Astrocyte (in vitro differentiated cells and primary cell): ENCODE data around the gene PCBP3. TPM values are rescaled to one million over a fixed set of nuclear protein-coding genes. Genes with fewer than 3 reads are reported as not detected.

ENCODE experiments used
- DNase-seq: peaks from one replicate; pipeline ENCODE4 v3.0.0-alpha.2; 2010; ENCODE audit warnings: low read depth
- FAIRE-seq: peaks from 2 replicates; lab custom pipeline; 2011; peaks lifted over from hg19 to GRCh38; lab: Jason Lieb, UNC
- H2AFZ ChIP-seq: 2 replicates; pipeline ENCODE4 v1.6.0; 2012; ENCODE audit warnings: low read depth, low read length, inconsistent platforms
- H3K27ac ChIP-seq: 2 replicates; pipeline ENCODE4 v1.5.1; 2011; ENCODE audit warnings: low read depth, low read length, inconsistent platforms
- H3K27me3 ChIP-seq: 2 replicates; pipeline ENCODE4 v1.6.0; 2011; ENCODE audit warnings: low read length, inconsistent platforms; ENCODE audit not compliant: insufficient read depth
- H3K36me3 ChIP-seq: 2 replicates; pipeline ENCODE4 v1.5.1; 2011; ENCODE audit warnings: low read length, inconsistent platforms; ENCODE audit not compliant: insufficient read depth
- H3K4me1 ChIP-seq: 2 replicates; pipeline ENCODE4 v1.5.1; 2011; ENCODE audit warnings: low read length, inconsistent platforms; ENCODE audit not compliant: insufficient read depth
- H3K4me2 ChIP-seq: 2 replicates; pipeline ENCODE4 v1.6.0; 2012; ENCODE audit warnings: low read length, inconsistent platforms
- H3K4me3 ChIP-seq: 2 replicates; pipeline ENCODE4 v1.5.1; 2011; ENCODE audit warnings: low read depth, mild to moderate bottlenecking, low read length, inconsistent platforms; ENCODE audit not compliant: insufficient read depth
- H3K79me2 ChIP-seq: 2 replicates; pipeline ENCODE4 v1.6.0; 2012; ENCODE audit warnings: mild to moderate bottlenecking, low read length, inconsistent platforms; ENCODE audit not compliant: insufficient read depth
- H3K9ac ChIP-seq: 2 replicates; pipeline ENCODE4 v1.6.0; 2012; ENCODE audit warnings: mild to moderate bottlenecking, low read length, inconsistent platforms
- H3K9me3 ChIP-seq: 2 replicates; pipeline ENCODE4 v1.5.1; 2012; ENCODE audit warnings: low read depth, mild to moderate bottlenecking, low read length, inconsistent platforms; ENCODE audit not compliant: insufficient read depth
- H4K20me1 ChIP-seq: 2 replicates; pipeline ENCODE4 v1.6.0; 2012; ENCODE audit warnings: low read length, inconsistent platforms; ENCODE audit not compliant: insufficient read depth
- H3K27ac Mint-ChIP-seq: one replicate; pipeline ENCODE4 v1.8.0; 2021; ENCODE audit warnings: mild to moderate bottlenecking, mixed read lengths; ENCODE audit not compliant: unreplicated experiment
- H3K27me3 Mint-ChIP-seq: one replicate; pipeline ENCODE4 v1.8.0; 2021; ENCODE audit warnings: low read depth, mixed read lengths; ENCODE audit not compliant: unreplicated experiment
- H3K36me3 Mint-ChIP-seq: one replicate; pipeline ENCODE4 v1.8.0; 2021; ENCODE audit warnings: low read depth, mixed read lengths; ENCODE audit not compliant: unreplicated experiment
- H3K4me1 Mint-ChIP-seq: one replicate; pipeline ENCODE4 v1.8.0; 2021; ENCODE audit warnings: low read depth, mixed read lengths; ENCODE audit not compliant: unreplicated experiment
- H3K4me3 Mint-ChIP-seq: one replicate; pipeline ENCODE4 v1.8.0; 2021; ENCODE audit warnings: mild to moderate bottlenecking, moderate library complexity, mixed read lengths; ENCODE audit not compliant: unreplicated experiment
- H3K9me3 Mint-ChIP-seq: one replicate; pipeline ENCODE4 v1.8.0; 2021; ENCODE audit warnings: mild to moderate bottlenecking, mixed read lengths; ENCODE audit not compliant: unreplicated experiment
- EZH2 ChIP-seq: IDR thresholded peaks from 2 replicates; pipeline ENCODE4 v1.6.1; 2012; ENCODE audit warnings: mild to moderate bottlenecking, low read length, inconsistent platforms; ENCODE audit not compliant: insufficient read depth
- total RNA-seq: library from RNA; stranded (reverse); gene quantifications from 2 replicates; pipeline ENCODE4 v1.2.1, GENCODE V29; 2021
- TF ChIP-seq, protein P1 (sequence below): IDR thresholded peaks from 2 replicates; pipeline ENCODE4 v1.5.1; 2011; ENCODE audit warnings: low read depth, mild to moderate bottlenecking, inconsistent platforms, low read length, moderate library complexity; ENCODE audit not compliant: insufficient read depth

Gene PCBP3
- total RNA-seq, 1 donor from 2014 or later: 1.8 TPM

DNA sequence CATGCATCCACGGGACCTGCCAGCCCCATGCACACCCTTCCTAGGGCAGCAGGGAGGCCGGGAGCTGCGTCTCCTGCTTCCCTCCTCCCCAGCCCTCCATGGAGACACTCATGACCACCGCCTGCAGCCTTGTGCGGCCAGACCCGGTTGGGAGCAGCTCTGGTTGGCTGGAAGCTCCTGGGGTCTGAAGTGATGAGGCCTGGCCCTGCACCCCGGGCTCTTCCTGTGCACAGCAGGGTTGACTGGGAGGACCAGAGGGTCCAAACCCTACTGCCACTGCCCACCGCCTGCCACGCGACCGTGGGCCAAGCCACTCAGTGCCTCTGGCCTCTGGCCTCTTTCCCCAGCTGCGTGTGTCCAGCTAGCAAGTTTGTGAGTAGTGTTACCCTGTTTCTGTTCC, 226.9 kb downstream of the PCBP3 start:
- no peak overlapping the region for H3K4me2 ChIP-seq
- H3K9ac ChIP-seq: peak overlapping the region; percentile 24
- Mint-ChIP-seq H3K27me3 (peaks cover 22% of the 10 kb centered on the region), H3K9me3 (no peaks in the 10 kb centered on the region), H3K4me1 (peaks cover 3% of the 10 kb centered on the region), H3K27ac (no peak overlapping the region), H3K4me3 (no peak overlapping the region), H3K36me3 (no peaks in the 10 kb centered on the region)
- no peaks in the 10 kb centered on the region for H3K9me3 ChIP-seq
- no peak overlapping the region for H3K4me3 ChIP-seq
- H3K27me3 ChIP-seq: no peaks in the 10 kb centered on the region
- peak overlapping the region; percentile 44 for H3K27ac ChIP-seq
- H2AFZ ChIP-seq: no peak overlapping the region
- no peaks in the 10 kb centered on the region for H3K36me3 ChIP-seq
- H3K79me2 ChIP-seq: no peaks in the 10 kb centered on the region
- no peak for TF ChIP-seq EZH2
- TF ChIP-seq, protein P1, sequence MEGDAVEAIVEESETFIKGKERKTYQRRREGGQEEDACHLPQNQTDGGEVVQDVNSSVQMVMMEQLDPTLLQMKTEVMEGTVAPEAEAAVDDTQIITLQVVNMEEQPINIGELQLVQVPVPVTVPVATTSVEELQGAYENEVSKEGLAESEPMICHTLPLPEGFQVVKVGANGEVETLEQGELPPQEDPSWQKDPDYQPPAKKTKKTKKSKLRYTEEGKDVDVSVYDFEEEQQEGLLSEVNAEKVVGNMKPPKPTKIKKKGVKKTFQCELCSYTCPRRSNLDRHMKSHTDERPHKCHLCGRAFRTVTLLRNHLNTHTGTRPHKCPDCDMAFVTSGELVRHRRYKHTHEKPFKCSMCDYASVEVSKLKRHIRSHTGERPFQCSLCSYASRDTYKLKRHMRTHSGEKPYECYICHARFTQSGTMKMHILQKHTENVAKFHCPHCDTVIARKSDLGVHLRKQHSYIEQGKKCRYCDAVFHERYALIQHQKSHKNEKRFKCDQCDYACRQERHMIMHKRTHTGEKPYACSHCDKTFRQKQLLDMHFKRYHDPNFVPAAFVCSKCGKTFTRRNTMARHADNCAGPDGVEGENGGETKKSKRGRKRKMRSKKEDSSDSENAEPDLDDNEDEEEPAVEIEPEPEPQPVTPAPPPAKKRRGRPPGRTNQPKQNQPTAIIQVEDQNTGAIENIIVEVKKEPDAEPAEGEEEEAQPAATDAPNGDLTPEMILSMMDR: no peak
- H4K20me1 ChIP-seq: no peaks in the 10 kb centered on the region
- H3K4me1 ChIP-seq: peaks cover 36% of the 10 kb centered on the region
- FAIRE-seq: no peak
- no peak for DNase-seq

DNA sequence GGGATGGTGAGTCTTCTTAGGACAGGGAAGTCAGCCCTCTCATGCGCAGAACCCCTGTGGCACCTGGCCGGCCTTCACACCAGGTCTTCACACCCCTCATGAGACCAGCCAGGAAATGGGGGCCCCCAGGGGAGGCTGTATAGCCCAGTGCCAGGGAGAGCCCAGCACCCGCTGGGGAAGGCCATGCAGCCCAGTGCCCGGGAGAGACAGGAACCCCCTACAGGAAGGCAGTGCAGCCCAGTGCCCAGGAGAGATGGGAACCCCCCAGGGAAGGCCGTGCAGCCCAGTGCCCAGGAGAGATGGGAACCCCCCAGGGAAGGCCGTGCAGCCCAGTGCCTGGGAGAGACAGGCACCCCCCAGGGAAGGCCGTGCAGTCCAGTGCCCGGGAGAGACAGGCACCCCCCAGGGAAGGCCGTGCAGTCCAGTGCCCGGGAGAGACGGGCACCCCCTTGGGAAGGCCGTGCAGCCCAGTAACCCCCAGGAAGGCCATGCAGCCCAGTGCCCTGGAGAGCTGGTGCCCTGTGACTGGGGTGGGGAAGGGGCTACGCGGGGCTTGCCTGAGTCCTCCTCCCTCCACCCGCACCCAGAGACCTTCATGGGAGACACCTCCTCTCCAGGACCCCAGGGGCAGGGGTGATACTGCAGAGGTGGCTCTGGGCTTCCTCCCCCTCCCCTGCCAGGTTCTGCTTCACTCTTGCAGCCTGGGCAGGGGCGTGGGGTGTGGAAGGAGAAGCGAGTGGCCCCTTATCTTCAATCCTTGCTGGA, 227.5 kb downstream of the PCBP3 start:
- Mint-ChIP-seq H3K27ac (no peak overlapping the region), H3K9me3 (no peaks in the 10 kb centered on the region), H3K36me3 (no peaks in the 10 kb centered on the region), H3K27me3 (peaks cover 27% of the 10 kb centered on the region), H3K4me3 (no peak overlapping the region), H3K4me1 (peaks cover 3% of the 10 kb centered on the region)
- no peaks in the 10 kb centered on the region for H3K9me3 ChIP-seq
- no peak for TF ChIP-seq EZH2
- no peaks in the 10 kb centered on the region for H4K20me1 ChIP-seq
- no peak overlapping the region for H3K4me3 ChIP-seq
- H2AFZ ChIP-seq: no peak overlapping the region
- no peak overlapping the region for H3K4me2 ChIP-seq
- H3K79me2 ChIP-seq: no peaks in the 10 kb centered on the region
- H3K4me1 ChIP-seq: peaks cover 36% of the 10 kb centered on the region
- DNase-seq (no peak), FAIRE-seq (no peak)
- peak overlapping the region; percentile 44 for H3K27ac ChIP-seq
- H3K27me3 ChIP-seq: no peaks in the 10 kb centered on the region
- H3K9ac ChIP-seq: peak overlapping the region; percentile 24
- H3K36me3 ChIP-seq: no peaks in the 10 kb centered on the region

- peaks cover 38% of the 10 kb centered on the region for H3K4me1 ChIP-seq
- H3K27me3 ChIP-seq: no peaks in the 10 kb centered on the region
- H2AFZ ChIP-seq: no peak overlapping the region
- H3K9ac ChIP-seq: no peak overlapping the region
- no peaks in the 10 kb centered on the region for H3K79me2 ChIP-seq
- H3K9me3 Mint-ChIP-seq: no peaks in the 10 kb centered on the region
- H3K4me1 Mint-ChIP-seq: peaks cover 3% of the 10 kb centered on the region
- no peaks in the 10 kb centered on the region for H3K36me3 ChIP-seq
- no peak overlapping the region for H3K4me3 Mint-ChIP-seq
- DNase-seq (no peak), FAIRE-seq (no peak)
- no peaks in the 10 kb centered on the region for H3K36me3 Mint-ChIP-seq
- H3K27ac Mint-ChIP-seq: no peak overlapping the region
- no peak overlapping the region for H3K27ac ChIP-seq
- H3K9me3 ChIP-seq: no peaks in the 10 kb centered on the region
- H3K27me3 Mint-ChIP-seq: peaks cover 28% of the 10 kb centered on the region
- no peak overlapping the region for H3K4me3 ChIP-seq
- TF ChIP-seq, protein P1: no peak
- TF ChIP-seq EZH2: no peak
- H3K4me2 ChIP-seq: no peak overlapping the region
- no peaks in the 10 kb centered on the region for H4K20me1 ChIP-seq
These were observed 228.2 kb downstream of the PCBP3 start for GRCh38 chr21:45871616-45872236.
